HEK293 (cell line): Measurements from ENCODE around the gene MAP6.

ENCODE experiments used
- CTCF ChIA-PET: fragments of 350-600 bp; formaldehyde crosslinking; extraction: SDS; loops from one replicate; lab custom pipeline; 2021; ENCODE audit warnings: antibody characterized with exemption; lab: Yijun Ruan, JAX
- POLR2A ChIA-PET: fragments of 300-600 bp; formaldehyde crosslinking; extraction: SDS; loops from one replicate; lab custom pipeline; 2020; ENCODE audit warnings: antibody characterized with exemption, inconsistent platforms; lab: Yijun Ruan, JAX
- H3K27ac ChIP-seq: fragments of 200-500 bp; sonication (Bioruptor generic); 2 replicates; pipeline ENCODE4 v1.5.1; 2014; ENCODE audit warnings: low read depth, low read length, control low read depth, inconsistent platforms; ENCODE audit errors: extremely low read depth
- H3K36me3 ChIP-seq, 2 experiments: fragments of 200-500 bp in 1 of 2; sonication (Bioruptor generic) in 1 of 2; 1 replicate in 1 of 2; 2 replicates in 1 of 2; pipeline ENCODE4 v1.5.1; 2014 to 2017; ENCODE audit warnings: inconsistent platforms in 2 of 2, low read length in 2 of 2; ENCODE audit not compliant: control insufficient read depth in 2 of 2, insufficient read depth in 1 of 2
- H3K4me1 ChIP-seq: fragments of 200-500 bp; sonication (Bioruptor generic); 2 replicates; pipeline ENCODE4 v1.5.1; 2014; ENCODE audit warnings: mild to moderate bottlenecking, low read length, inconsistent platforms; ENCODE audit not compliant: control insufficient read depth, insufficient read depth
- H3K4me3 ChIP-seq: 2 replicates; pipeline ENCODE4 v1.5.1; 2011; ENCODE audit warnings: low read depth, mild to moderate bottlenecking, control low read depth, low read length, moderate library complexity
- H3K9me3 ChIP-seq: fragments of 200-500 bp; sonication (Bioruptor generic); 2 replicates; pipeline ENCODE4 v1.5.1; 2014; ENCODE audit warnings: low read depth, low read length, inconsistent platforms; ENCODE audit not compliant: control insufficient read depth, insufficient read depth
- GLI2 ChIP-seq: fragments of 450-650 bp; formaldehyde crosslinking; IDR thresholded peaks from 2 replicates; pipeline ENCODE4; 2017; ENCODE audit warnings: missing biosample characterization, missing genetic modification characterization, low read depth, borderline replicate concordance
- GLIS2 ChIP-seq: fragments of 450-650 bp; formaldehyde crosslinking; IDR thresholded peaks from 2 replicates; pipeline ENCODE4 v1.5.1; 2016; ENCODE audit warnings: missing biosample characterization, missing genetic modification characterization
- MEIS1 ChIP-seq: sonication (generic); formaldehyde crosslinking; IDR thresholded peaks from 2 replicates; pipeline ENCODE4 v1.8.1; 2022; ENCODE audit warnings: missing genetic modification reagents, mild to moderate bottlenecking, borderline replicate concordance
- ZBTB21 ChIP-seq: fragments of 450-650 bp; formaldehyde crosslinking; IDR thresholded peaks from 2 replicates; pipeline ENCODE4 v1.5.1; 2017; ENCODE audit warnings: missing biosample characterization, missing genetic modification characterization
- ZBTB26 ChIP-seq: fragments of 450-650 bp; formaldehyde crosslinking; optimal IDR thresholded peaks from 2 replicates; pipeline ENCODE3; 2016; ENCODE audit warnings: missing biosample characterization, mild to moderate bottlenecking, missing genetic modification characterization
- ZNF132 ChIP-seq: fragments of 450-650 bp; formaldehyde crosslinking; IDR thresholded peaks from 2 replicates; pipeline ENCODE4 v1.5.1; 2017; ENCODE audit warnings: missing biosample characterization, missing genetic modification characterization, borderline replicate concordance
- ZNF146 ChIP-seq: fragments of 450-650 bp; formaldehyde crosslinking; IDR thresholded peaks from 2 replicates; pipeline ENCODE4 v1.5.1; 2016; ENCODE audit warnings: missing biosample characterization, missing genetic modification characterization
- ZNF18 ChIP-seq: fragments of 450-650 bp; formaldehyde crosslinking; IDR thresholded peaks from 2 replicates; pipeline ENCODE4 v1.5.1; 2016; ENCODE audit warnings: missing biosample characterization, missing genetic modification characterization
- ZNF19 ChIP-seq: fragments of 450-650 bp; formaldehyde crosslinking; IDR thresholded peaks from 2 replicates; pipeline ENCODE4; 2016; ENCODE audit warnings: missing biosample characterization, missing genetic modification characterization, low read depth
- ZNF311 ChIP-seq: fragments of 450-650 bp; formaldehyde crosslinking; IDR thresholded peaks from 2 replicates; pipeline ENCODE4 v1.5.1; 2017; ENCODE audit warnings: missing biosample characterization, missing genetic modification characterization, borderline replicate concordance
- ZNF488 ChIP-seq: fragments of 450-650 bp; formaldehyde crosslinking; IDR thresholded peaks from 2 replicates; pipeline ENCODE4 v1.5.1; 2016; ENCODE audit warnings: missing biosample characterization, missing genetic modification characterization
- ZNF585B ChIP-seq: fragments of 450-650 bp; formaldehyde crosslinking; IDR thresholded peaks from 2 replicates; pipeline ENCODE4 v1.5.1; 2016; ENCODE audit warnings: missing biosample characterization, missing genetic modification characterization
- ZNF600 ChIP-seq: fragments of 450-650 bp; formaldehyde crosslinking; IDR thresholded peaks from 2 replicates; pipeline ENCODE4 v1.5.1; 2016; ENCODE audit warnings: missing biosample characterization, missing genetic modification characterization
- ZNF610 ChIP-seq: fragments of 450-650 bp; formaldehyde crosslinking; IDR thresholded peaks from 2 replicates; pipeline ENCODE4 v1.5.1; 2016; ENCODE audit warnings: missing biosample characterization, missing genetic modification characterization, borderline replicate concordance
- ZNF645 ChIP-seq: fragments of 450-650 bp; formaldehyde crosslinking; IDR thresholded peaks from 2 replicates; pipeline ENCODE4; 2016; ENCODE audit warnings: missing biosample characterization, missing genetic modification characterization
- ZNF704 ChIP-seq: fragments of 450-650 bp; formaldehyde crosslinking; IDR thresholded peaks from 2 replicates; pipeline ENCODE4 v1.5.1; 2016; ENCODE audit warnings: missing biosample characterization, missing genetic modification characterization
- ZSCAN16 ChIP-seq: fragments of 450-650 bp; formaldehyde crosslinking; IDR thresholded peaks from 2 replicates; pipeline ENCODE4 v1.5.1; 2016; ENCODE audit warnings: missing biosample characterization, missing genetic modification characterization

The MAP6 gene

GRCh38 chr11:75577207-75577606 is 91.6 kb downstream of the MAP6 start:
- H3K4me1 ChIP-seq, result no peaks in the 10 kb centered on the region
- H3K9me3 ChIP-seq, result no peaks in the 10 kb centered on the region
- H3K27ac ChIP-seq, result no peak overlapping the region
- no peak overlapping the region for H3K4me3 ChIP-seq
- no peak for TF ChIP-seq GLI2
- no peak for TF ChIP-seq ZNF585B (tag by site-specific recombination)
- no peak for TF ChIP-seq ZNF704 (tag by site-specific recombination)
- no peak for TF ChIP-seq ZBTB21 (tag by site-specific recombination)
- TF ChIP-seq ZNF488 (tag by site-specific recombination), result no peak
- no peak for TF ChIP-seq ZBTB26 (tag by site-specific recombination)
- TF ChIP-seq ZNF19 (tag by site-specific recombination), result no peak
- TF ChIP-seq MEIS1 (CRISPR knock-in tag), result no peak
- TF ChIP-seq ZNF311 (tag by site-specific recombination), result no peak
- TF ChIP-seq, all 188 proteins: peak for 0
- CTCF ChIA-PET, result interaction anchor here (0.6 to 4.3 kb wide), 18 partner anchors 9 to 575 kb away, joined by 3 to 29 read pairs (median 6); no protein-coding TSS in a partner anchor
- peaks cover 0 to 19% of the 10 kb centered on the region in 2 experiments; a peak in 1 of 3 replicates for H3K36me3 ChIP-seq
- POLR2A ChIA-PET, result interaction anchor here (1.9 kb wide), 1 partner anchor 23 kb away, joined by 4 read pairs; no protein-coding TSS in a partner anchor

- POLR2A ChIA-PET, result interaction anchor here (1.4 to 1.9 kb wide), 2 partner anchors 9 to 22 kb away, joined by 3 to 4 read pairs; no protein-coding TSS in a partner anchor
- TF ChIP-seq ZNF18 (tag by site-specific recombination) (peak; percentile 61), ZNF146 (tag by site-specific recombination) (no peak), ZNF645 (tag by site-specific recombination) (no peak), GLIS2 (tag by site-specific recombination) (no peak), ZSCAN16 (tag by site-specific recombination) (no peak)
- Histone ChIP-seq H3K4me3 (no peak overlapping the region), H3K36me3 (peaks cover 0 to 26% of the 10 kb centered on the region in 2 experiments; a peak in 1 of 3 replicates), H3K9me3 (no peaks in the 10 kb centered on the region), H3K4me1 (no peaks in the 10 kb centered on the region), H3K27ac (no peak overlapping the region)
- CTCF ChIA-PET, result interaction anchor here (0.6 to 4.3 kb wide), 12 partner anchors 11 to 574 kb away, joined by 3 to 29 read pairs (median 6); no protein-coding TSS in a partner anchor
Measured at GRCh38 chr11:75576499-75576918, 92.3 kb downstream of the MAP6 start.

GRCh38 chr11:75576017-75576416 is 92.8 kb downstream of the MAP6 start:
- no peak overlapping the region for H3K4me3 ChIP-seq
- H3K36me3 ChIP-seq, result peaks cover 0 to 31% of the 10 kb centered on the region in 2 experiments; a peak in 1 of 3 replicates
- no peak overlapping the region for H3K27ac ChIP-seq
- TF ChIP-seq ZNF132 (tag by site-specific recombination), result no peak
- 0 out of 2 replicates have a peak, but pooled peaks have one; percentile 17 for TF ChIP-seq ZNF600 (tag by site-specific recombination)
- TF ChIP-seq ZNF610 (tag by site-specific recombination), result no peak
- H3K9me3 ChIP-seq, result no peaks in the 10 kb centered on the region
- no peaks in the 10 kb centered on the region for H3K4me1 ChIP-seq
- ChIA-PET POLR2A (interaction anchor here (0.6 to 3.2 kb wide), 5 partner anchors 9 to 36 kb away, joined by 3 to 23 read pairs (median 4); partner anchors contain the start of gene SERPINH1), CTCF (interaction anchor here (0.6 to 4.3 kb wide), 11 partner anchors 10 to 554 kb away, joined by 3 to 29 read pairs (median 6); partner anchors contain the start of gene SERPINH1)
